Testis (tissue), 3 donors: ENCODE results near the gene ATF3. TPM values are rescaled to one million over a fixed set of nuclear protein-coding genes. Genes with fewer than 3 reads are reported as not detected.

Source experiments
- DNase-seq: peaks from one replicate; pipeline ENCODE4 v3.0.0-alpha.2; 2019
- H3K27ac ChIP-seq, 2 donors: fragments of 200-600 bp; sonication (generic); one replicate each; pipeline ENCODE4 v1.5.1; 2019
- H3K27me3 ChIP-seq: fragments of 200-600 bp; sonication (generic); one replicate; pipeline ENCODE4 v1.5.1; 2019
- H3K36me3 ChIP-seq: fragments of 200-600 bp; sonication (generic); one replicate; pipeline ENCODE4 v1.5.1; 2017; ENCODE audit warnings: low read depth; ENCODE audit errors: missing control alignments
- H3K4me1 ChIP-seq: fragments of 200-600 bp; sonication (generic); one replicate; pipeline ENCODE4 v1.5.1; 2019
- H3K4me3 ChIP-seq, 2 donors: fragments of 200-600 bp; sonication (generic); one replicate each; pipeline ENCODE4 v1.5.1; 2017 to 2019
- H3K9me3 ChIP-seq: fragments of 200-600 bp; sonication (generic); one replicate; pipeline ENCODE4 v1.5.1; 2017
- POLR2A ChIP-seq: fragments of 450-650 bp; IDR thresholded peaks from one replicate; pipeline ENCODE4 v1.6.1; 2017; ENCODE audit warnings: antibody characterized with exemption, mild to moderate bottlenecking, moderate library complexity
- WGBS, 2 donors: methylation state at CpG; one replicate each; pipeline ENCODE4 v1.1.5; 2018; 5-methylcytosine and 5-hydroxymethylcytosine counted together
- intact Hi-C: fragments of 100-400 bp; cut with DNase I; formaldehyde crosslinking; loops from one replicate; pipeline ENCODE4 v1.15.1; 2023; ENCODE audit warnings: low total_unique reads
- polyA plus RNA-seq: library from polyadenylated mRNA; stranded (reverse); fragments of 350-450 nt; fragmentation: Illumina TruSeq; extraction: RNeasy Lipid Tissue Mini Kit (QIAGEN cat#74804); gene quantifications from one replicate; pipeline ENCODE4 v1.2.3, GENCODE V29; 2014; ENCODE audit warnings: low read depth, low replicate concordance; ENCODE audit not compliant: insufficient read depth
- total RNA-seq, 2 donors: library from RNA; depleted of rRNA; stranded (reverse); fragments of >200 nt; gene quantifications; one replicate each; pipeline ENCODE4 v1.2.3, GENCODE V29; 2016
- TF ChIP-seq, protein P1 (sequence below), 3 experiments: fragments of 450-650 bp in 2 of 3; fragments of 200-600 bp in 1 of 3; sonication (generic) in 1 of 3; IDR thresholded peaks; one replicate each; pipeline ENCODE4 v1.5.1; 2016 to 2019; ENCODE audit warnings: antibody characterized with exemption in 3 of 3, mild to moderate bottlenecking in 2 of 3, moderate library complexity in 1 of 3

ATF3 gene
- total and polyA plus RNA-seq, 3 donors from 2014 or later = 3.2 to 9.0 (median 4.6) TPM

DNA sequence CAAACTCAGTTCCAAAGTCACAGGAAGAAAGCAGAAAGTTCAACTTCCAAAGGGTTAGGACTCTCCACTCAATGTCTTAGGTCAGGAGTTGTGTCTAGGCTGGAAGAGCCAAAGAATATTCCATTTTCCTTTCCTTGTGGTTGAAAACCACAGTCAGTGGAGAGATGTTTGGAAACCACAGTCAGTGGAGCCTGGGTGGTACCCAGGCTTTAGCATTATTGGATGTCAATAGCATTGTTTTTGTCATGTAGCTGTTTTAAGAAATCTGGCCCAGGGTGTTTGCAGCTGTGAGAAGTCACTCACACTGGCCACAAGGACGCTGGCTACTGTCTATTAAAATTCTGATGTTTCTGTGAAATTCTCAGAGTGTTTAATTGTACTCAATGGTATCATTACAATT lies 11.7 kb downstream of the ATF3 start:
- Histone ChIP-seq H3K4me1 (no peaks in the 10 kb centered on the region), H3K9me3 (no peaks in the 10 kb centered on the region), H3K36me3 (no peaks in the 10 kb centered on the region), H3K27ac (no peak overlapping the region), H3K27me3 (no peaks in the 10 kb centered on the region), H3K4me3 (no peak overlapping the region)
- intact Hi-C loops = no loop called here
- 95 to 100% methylated on average over 1 of the region's 1 CpG for WGBS, 2 donors
- TF ChIP-seq POLR2A = no peak
- DNase-seq = no peak

DNA sequence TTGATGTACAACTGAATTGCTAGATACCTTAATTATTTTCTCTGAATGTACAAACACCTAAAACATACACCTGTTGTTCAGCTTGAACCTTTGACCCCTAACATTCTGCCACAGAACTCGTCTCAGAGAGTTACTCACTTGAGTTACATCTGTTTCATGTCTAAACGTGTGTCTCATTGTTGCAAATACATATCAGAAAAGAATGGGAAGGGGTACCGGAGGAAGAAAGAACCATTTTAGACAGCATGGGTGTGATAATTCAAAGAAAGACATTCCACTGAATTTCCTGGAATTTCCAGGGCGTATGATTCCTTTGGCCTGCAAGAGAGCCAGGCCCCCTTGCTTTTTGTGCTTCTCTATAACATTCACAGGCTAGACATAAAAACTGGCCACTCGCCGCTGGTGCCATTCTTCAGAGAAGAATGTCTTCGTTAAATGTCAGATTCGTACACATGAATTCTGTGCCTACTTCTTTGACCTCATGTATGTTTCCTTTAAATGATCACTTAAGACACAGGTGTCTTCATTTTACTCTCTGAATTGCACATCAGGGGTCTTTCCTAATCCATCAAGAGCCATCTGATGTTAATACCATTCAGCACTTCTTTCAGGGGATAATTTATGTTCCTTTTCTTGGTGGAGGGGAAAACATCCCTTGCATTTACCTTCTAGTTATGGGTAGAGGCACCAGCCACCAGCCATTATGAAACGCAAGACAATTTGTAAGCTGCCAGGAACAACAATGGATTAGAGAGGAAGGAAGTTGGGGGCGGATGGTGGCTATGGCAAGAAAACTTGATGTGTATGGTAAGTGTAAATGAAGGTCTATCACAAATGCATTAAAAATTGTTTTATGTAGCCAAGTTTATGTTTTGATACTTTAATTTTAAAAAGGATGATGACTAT lies 12.7 kb downstream of the ATF3 start:
- DNase-seq = no peak
- no peaks in the 10 kb centered on the region for H3K9me3 ChIP-seq
- H3K36me3 ChIP-seq = no peaks in the 10 kb centered on the region
- H3K27me3 ChIP-seq = no peaks in the 10 kb centered on the region
- 79 to 84% methylated on average over 10 of the region's 10 CpGs for WGBS, 2 donors
- H3K4me1 ChIP-seq = no peaks in the 10 kb centered on the region
- H3K27ac ChIP-seq = no peak overlapping the region
- no peak overlapping the region for H3K4me3 ChIP-seq
- TF ChIP-seq POLR2A = no peak
- TF ChIP-seq, protein P1, sequence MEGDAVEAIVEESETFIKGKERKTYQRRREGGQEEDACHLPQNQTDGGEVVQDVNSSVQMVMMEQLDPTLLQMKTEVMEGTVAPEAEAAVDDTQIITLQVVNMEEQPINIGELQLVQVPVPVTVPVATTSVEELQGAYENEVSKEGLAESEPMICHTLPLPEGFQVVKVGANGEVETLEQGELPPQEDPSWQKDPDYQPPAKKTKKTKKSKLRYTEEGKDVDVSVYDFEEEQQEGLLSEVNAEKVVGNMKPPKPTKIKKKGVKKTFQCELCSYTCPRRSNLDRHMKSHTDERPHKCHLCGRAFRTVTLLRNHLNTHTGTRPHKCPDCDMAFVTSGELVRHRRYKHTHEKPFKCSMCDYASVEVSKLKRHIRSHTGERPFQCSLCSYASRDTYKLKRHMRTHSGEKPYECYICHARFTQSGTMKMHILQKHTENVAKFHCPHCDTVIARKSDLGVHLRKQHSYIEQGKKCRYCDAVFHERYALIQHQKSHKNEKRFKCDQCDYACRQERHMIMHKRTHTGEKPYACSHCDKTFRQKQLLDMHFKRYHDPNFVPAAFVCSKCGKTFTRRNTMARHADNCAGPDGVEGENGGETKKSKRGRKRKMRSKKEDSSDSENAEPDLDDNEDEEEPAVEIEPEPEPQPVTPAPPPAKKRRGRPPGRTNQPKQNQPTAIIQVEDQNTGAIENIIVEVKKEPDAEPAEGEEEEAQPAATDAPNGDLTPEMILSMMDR (IDR thresholded peaks at IDR 0.05) = no peak
- intact Hi-C loops = no loop called here

DNA sequence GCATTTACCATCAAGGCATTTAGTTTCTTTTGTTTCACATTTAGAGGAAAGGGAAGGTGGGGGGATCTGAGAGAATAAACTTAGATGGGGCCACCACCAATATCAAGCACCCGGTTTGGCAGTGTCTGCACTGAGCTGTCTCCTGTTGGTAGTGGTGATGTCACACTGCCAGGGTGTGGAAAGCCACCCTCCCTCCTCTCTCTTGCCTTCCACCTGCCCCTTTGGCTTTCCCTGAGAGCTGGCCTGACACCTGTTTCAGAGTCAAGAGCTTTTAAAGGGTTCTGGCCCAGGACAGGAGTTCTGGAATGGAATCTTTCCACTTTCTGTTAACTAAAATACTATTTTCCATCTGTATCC lies 13.4 kb downstream of the ATF3 start:
- no peaks in the 10 kb centered on the region for H3K9me3 ChIP-seq
- no peaks in the 10 kb centered on the region for H3K27me3 ChIP-seq
- no peaks in the 10 kb centered on the region for H3K36me3 ChIP-seq
- WGBS, 2 donors = 64 to 67% methylated on average over 1 of the region's 1 CpG
- H3K27ac ChIP-seq = no peak overlapping the region
- H3K4me3 ChIP-seq = no peak overlapping the region
- DNase-seq = no peak
- TF ChIP-seq, protein P1 (IDR thresholded peaks at IDR 0.05) = no peak
- H3K4me1 ChIP-seq = no peaks in the 10 kb centered on the region
- intact Hi-C loops = no loop called here

DNA sequence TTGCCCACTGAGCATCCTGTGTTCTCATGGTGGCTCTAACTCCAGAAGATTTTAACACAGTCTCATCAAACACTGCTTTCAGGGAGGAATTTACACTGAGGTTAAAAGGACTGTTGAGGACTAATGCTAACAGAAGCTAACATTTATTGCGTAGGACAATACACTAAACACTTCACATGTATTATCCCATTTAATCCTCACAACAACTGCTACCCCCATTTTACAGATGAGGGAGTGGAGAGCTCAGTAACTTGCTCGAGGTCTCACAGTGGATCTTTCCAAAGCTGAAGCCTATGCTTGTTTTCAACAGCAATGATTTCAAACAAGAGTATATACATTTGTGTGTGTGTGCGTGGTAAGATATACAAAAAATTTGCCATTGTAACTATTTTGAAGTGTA lies 13.9 kb downstream of the ATF3 start:
- Histone ChIP-seq H3K4me1 (no peaks in the 10 kb centered on the region), H3K36me3 (no peaks in the 10 kb centered on the region), H3K27ac (no peak overlapping the region), H3K27me3 (no peaks in the 10 kb centered on the region), H3K9me3 (no peaks in the 10 kb centered on the region), H3K4me3 (no peak overlapping the region)
- no peak for TF ChIP-seq POLR2A
- TF ChIP-seq, protein P1 (IDR thresholded peaks at IDR 0.05) = no peak
- 89 to 91% methylated on average over 3 of the region's 3 CpGs for WGBS, 2 donors
- intact Hi-C loops = no loop called here
- DNase-seq = no peak

DNA sequence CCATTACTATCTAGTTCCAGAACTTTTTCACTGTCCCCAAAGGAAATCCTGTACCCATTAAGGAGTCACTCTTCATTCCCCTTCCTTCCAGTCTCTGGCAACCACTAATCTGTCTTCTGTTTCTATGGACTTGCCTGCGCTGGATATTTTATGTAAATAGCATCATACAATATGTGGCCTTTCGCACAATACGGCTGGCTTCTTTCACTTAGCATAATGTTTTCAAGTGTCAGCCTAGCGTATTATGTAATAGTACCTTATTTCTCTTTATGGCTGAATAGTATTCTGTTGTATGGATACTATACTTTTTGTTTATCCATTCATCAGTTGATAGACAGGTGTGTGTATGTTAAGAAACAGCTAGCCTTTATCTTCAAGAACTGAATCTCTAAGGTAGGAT lies 14.3 kb downstream of the ATF3 start:
- no peak overlapping the region for H3K27ac ChIP-seq
- TF ChIP-seq POLR2A = no peak
- TF ChIP-seq, protein P1 (IDR thresholded peaks at IDR 0.05) = no peak
- DNase-seq = no peak
- intact Hi-C loops = no loop called here
- WGBS, 2 donors = 97% methylated on average over 4 of the region's 4 CpGs
- no peaks in the 10 kb centered on the region for H3K27me3 ChIP-seq
- H3K9me3 ChIP-seq = no peaks in the 10 kb centered on the region
- H3K4me1 ChIP-seq = no peaks in the 10 kb centered on the region
- no peak overlapping the region for H3K4me3 ChIP-seq
- no peaks in the 10 kb centered on the region for H3K36me3 ChIP-seq
